SW480 (cell line): Measurements from ENCODE around the gene PRR36.

Experiments
- DNase-seq: peaks from one replicate; pipeline ENCODE4 v3.0.0-alpha.2; 2016; ENCODE audit warnings: low spot score

PRR36 gene

DNA sequence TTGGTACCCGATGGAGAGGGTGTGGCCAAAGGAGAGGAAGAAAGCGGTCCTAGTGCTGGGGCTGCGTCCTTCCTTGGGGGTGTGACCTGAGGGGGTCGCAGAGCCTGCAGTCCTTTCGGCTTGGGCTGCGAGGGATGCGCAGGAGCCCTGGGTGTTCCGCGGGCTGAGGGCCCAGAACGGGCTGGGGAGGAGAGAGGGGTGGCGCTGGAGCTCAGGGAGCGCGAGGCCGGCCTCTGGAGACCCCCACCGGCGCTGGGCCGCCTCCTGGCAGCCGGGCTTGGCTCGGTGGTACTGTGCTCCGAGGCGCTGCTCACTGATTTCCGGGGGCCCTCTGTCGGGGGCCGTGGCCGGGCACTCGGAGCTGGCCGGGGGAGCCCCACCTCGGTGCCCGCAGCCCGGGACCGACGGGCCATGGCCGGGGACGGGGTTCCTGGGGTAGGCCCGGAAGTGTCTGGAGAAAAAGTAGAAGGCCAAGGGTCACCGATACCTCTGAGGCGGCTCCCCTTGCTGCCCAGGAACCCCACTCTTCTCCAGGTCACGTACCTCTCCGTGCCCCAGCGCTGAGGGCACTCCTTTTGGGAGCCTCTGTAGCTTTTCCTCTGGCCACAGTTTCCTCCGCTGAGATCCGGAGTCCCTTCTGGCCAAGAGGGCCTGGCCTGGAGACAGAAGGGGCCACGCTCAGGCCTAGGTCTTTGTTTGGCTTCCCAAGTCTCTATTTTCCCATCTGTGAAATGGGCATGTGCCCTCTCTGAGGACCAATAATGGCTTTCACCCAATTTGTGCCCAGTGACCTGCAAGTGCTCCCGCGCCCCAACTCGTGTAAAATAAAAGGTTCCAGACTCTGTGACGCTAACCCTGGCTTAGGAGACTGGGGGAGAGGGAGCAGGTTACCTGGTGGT is 1.6 kb downstream of the PRR36 start:
- no peak for DNase-seq

DNA sequence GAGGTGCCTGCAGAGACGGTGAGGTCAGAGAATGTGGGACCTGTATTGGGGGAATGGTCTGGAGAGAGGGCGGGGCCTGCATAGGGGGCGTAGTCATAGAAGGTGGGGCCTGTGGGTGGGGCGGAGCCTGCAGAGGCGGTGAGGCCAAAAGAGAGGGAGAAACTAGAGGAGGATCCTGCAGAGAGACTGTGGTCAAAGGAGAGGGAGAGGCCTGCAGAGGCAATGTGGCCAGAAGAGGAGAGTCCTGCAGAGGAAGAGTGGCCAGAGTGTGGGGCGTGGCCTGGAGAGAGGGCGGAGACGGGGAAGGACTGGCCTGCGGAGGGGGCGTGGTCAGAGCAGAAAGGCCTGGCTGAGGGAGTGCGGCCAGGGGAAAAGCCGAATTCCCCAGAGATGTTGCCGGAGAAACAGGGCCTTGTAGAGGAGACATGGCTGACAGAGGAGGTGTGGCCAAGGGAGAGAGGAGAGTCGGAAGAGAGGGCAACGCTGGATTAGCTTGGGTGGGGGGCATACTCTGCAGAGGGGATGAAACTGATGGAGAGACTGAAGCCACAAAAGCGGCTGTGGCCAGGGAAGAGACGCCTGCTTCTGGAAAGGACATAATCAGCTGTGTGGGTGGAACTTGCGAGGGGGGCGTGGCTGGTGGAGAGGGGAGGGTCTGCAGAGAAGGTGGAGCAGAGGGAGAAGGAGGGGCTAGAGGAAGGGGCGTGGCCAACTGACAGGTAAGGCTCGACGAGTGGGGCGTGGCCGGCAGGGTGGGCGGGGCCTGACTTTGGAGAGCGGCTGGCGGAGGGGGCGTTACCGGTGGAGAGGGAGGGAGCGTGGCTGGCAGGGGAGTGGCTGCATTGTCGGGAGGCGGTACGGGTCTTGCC is 2.5 kb downstream of the PRR36 start:
- DNase-seq: peak; percentile 95

GRCh38 chr19:7870571-7871436 is 3.4 kb downstream of the PRR36 start:
- DNase-seq: peak; percentile 95

DNA sequence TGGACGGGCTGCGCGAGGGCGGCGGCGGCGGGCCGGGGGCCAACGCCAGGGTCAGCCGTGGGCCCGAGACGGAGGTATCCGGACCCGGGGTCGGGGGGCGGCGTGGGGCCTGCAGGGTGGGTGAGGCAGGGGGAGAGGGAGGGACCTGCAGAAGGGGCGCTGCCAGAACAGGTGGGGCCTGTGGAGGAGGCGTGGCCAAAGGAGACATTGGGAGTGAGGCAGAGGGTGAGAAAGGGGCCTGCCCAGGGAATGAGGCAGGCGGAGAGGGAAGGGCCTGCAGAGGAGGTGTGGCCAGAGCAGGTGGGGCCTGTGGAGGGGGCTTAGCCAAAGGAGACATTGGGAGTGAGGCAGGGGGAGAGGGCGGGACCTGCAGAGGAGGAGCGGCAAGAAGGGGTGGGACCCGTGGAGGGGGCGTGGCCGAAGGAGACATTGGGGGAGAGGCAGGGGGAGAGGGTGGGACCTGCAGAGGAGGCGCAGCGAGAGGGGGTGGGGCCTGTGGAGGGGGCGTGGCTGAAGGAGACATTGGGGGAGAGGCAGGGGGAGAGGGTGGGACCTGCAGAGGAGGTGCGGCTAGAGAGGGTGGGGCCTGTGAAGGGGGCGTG is 4.2 kb downstream of the PRR36 start:
- peak; percentile 82 for DNase-seq

DNA sequence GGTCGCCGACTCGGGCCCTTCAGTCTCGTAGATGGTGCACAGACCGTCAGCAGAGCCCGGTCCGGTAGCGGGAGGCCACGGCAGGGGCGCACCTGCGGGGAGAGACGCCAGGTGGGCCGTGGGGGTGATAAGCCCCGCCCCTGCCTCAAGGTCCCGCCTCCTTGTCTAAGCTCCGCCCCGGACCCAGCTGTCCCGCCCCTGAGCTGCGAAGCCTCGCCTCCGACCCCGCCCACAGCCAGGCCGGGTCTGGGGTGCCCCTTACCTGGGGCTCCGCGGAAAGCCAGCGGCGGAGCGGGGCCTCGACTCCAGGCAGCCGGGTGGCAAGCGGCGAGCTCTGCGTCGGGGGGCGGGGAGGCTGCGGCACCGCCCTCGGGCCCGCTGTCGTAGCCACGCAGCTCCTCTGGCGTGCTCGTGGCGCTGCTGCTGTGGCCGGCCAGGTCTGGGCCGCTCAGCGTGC is 4.7 kb downstream of the PRR36 start:
- peak; percentile 53 for DNase-seq

DNA sequence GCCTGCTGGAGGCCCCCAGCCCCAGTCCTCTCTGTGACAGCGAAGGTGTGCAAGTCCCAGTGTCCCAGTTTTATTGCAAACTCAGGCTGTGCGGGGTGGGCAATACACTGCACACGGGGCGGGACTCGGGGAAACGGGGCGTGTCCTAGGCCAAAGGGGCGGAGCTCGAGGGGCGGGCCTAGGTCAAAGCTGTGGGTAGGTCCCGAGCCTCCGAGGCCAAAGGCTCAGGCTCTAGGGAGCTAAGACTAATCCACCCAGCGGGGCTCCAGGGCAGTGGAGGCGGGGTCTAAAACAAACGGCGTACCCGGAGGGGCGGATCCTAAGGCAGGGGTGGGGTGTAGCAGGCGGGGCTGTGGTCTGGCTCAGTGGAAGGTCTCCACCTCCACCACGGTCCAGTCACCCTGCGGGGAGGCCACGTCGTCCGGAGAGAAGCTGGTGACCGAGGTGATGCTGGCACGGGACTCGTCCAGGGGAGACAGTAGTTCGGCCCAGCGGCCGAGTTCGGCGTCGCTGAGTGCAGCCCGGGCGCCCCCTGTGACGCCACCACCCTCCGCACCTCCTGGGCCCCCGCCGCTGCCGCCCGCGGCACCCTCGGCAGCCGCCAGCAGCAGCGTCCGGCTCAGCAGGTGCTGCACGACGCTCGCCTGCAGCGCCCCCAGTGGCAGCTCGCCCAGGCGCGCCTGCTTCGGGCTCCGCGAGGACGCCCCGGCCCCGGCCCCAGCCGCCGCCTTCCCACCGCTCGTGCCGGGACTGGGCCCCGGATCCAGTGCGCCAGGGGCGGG is 5.3 kb downstream of the PRR36 start:
- DNase-seq: peak; percentile 93

DNA sequence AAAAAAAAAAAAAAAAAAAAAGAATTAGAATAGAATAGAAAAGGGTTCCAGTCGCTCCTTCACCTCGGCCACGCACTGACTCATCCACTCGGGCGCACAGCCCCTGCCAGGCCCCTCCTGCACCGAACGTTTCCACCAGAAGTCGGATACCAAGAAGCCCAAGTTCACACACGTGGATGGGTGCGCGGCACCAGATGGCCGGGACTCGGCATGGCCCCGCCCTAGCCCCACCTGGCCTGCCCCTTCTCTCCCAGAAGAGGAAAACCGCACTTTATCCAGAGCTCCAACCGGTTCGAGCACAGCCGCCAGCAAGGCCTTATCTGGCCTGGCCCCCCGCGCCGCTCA is 5.9 kb downstream of the PRR36 start:
- peak; percentile 69 for DNase-seq

- no peak for DNase-seq
These were observed 6.9 kb downstream of the PRR36 start for GRCh38 chr19:7867092-7867844.

DNA sequence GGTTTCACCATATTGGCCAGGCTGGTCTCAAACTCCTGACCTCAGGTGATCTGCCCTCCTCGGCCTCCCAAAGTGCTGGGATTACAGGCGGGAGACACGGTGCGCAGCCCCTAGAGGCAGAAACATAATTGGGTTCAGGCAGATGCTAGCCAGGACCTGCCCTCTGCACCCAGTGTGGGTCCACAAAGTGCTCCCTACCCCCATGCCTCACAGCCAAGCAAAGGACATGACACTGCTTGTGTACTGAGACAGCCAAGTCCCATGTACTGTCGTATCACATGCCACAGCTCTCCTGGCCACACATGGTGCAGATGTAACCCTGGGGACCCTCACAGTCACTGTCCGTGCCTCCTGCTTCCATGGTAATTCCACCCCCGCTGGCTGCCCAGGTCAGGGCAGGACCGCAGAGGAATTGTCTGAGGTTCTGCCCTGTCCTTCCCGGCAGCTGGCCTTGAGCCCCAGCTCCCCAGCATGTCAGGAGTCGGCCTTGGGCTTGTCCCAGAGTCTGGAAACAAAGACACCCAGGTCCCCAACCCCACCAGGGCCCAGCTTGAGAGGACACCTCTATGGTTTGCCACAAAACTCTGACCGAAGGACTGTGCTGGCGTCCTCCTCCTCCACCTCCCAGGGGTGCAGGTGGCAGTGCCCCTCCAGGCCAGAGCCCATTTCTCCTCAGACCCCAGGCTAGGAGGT is 7.6 kb downstream of the PRR36 start:
- no peak for DNase-seq

- DNase-seq: no peak
These were observed 8.8 kb downstream of the PRR36 start for GRCh38 chr19:7865262-7865911.

- DNase-seq: no peak
These were observed 9.5 kb downstream of the PRR36 start for GRCh38 chr19:7864690-7865074.

GRCh38 chr19:7863971-7864689 is 10.1 kb downstream of the PRR36 start:
- no peak for DNase-seq

DNA sequence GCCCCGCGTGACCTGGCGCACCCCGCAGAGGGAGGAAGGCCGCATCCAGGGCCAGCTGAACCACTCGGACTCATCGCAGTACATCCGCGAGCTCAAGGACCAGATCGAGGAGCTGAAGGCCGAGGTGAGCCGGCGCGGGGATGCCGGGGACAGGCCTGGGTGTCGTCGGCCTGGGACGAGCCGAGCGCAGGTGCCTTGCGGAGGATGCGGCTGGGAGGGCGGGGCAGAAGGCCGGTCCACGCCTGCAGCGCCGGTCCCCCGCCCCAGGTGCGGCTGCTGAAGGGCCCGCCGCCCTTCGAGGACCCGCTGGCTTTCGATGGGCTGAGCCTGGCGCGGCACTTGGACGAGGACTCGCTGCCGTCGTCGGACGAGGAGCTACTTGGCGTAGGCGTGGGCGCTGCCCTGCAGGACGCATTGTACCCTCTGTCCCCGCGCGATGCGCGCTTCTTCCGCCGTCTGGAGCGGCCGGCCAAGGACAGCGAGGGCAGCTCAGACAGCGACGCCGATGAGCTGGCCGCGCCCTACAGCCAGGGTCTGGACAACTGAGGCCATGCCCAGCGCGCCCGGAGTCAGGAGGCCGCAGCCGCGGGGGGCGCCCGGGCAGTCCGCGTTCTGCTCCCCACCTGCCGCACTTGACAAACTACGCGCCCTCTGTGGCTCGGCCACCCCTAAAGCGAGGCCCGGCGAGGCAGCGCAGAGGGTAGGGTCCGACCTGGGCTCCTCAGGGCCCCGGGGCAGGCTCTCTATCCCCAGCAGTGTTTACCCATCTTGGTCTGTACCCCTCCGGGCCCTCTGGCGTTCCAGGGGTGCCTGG is 10.8 kb downstream of the PRR36 start:
- DNase-seq: no peak

DNA sequence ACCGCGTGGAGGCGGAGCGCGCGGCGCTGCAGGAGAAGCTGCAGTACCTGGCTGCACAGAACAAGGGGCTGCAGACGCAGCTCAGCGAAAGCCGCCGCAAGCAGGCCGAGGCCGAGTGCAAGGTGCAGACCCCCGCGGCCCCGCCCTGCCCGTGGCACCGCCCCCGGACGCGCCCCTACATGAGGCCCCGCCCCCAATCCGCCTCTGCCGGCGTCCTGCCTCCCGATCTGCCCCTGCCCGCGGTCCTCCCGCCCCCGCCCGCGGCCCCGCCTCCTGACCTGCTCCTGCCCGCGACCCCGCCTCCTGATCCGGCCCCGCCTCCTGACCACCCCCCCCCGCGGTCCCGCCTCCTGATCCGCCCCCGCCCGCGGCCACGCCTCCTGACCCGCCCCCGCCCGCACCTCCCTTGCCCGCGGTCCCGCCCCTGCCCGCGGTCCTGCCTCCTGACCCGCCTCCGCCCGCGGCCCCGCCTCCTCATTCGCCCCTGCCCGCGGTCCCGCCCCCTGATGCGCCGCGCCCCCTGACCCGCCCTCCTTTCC is 11.7 kb downstream of the PRR36 start:
- DNase-seq: no peak

DNA sequence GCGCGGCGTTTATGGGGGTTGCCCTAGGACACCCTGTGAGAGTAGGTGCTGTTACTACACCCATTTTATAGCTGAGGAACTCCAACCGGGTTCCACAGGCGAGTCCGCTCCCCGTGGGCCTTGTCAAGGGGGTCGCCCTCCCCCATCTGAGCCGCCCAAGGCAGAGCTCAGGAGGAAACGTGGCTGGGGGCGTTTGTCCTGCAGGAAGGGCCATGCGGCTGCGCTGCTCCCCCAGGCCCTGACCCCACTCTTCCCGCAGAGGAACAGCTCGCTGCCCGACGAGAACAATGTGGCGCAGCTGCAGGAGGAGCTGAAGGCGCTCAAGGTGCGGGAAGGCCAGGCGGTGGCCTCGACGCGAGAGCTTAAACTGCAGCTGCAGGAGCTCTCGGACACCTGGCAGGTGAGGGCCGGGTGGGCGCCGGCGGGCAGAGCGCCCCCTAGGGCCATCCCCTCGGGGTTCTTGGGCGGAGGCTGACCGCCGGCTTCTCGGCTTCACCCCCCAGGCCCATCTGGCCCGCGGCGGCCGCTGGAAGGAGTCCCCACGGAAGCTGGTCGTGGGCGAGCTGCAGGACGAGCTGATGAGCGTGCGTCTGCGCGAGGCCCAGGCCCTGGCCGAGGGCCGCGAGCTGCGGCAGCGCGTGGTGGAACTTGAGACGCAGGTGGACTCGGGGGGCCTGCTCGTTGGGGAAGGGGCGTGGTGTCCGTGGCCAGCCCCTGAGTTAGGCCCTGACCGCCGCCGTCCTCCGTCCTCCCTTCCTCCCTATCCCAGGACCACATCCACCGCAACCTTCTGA is 12.4 kb downstream of the PRR36 start:
- no peak for DNase-seq
